Measurements from ENCODE around the gene PAM16. TPM values are rescaled to one million over a fixed set of nuclear protein-coding genes. Genes with fewer than 3 reads are reported as not detected.

The PAM16 gene
- total RNA-seq, 1 donor: 17.4 TPM

- Histone ChIP-seq H3K27me3 (ENCODE audit: insufficient read depth, low read length) (no peaks in the 10 kb centered on the region), H4K20me1 (ENCODE audit: insufficient read depth, low read length) (peaks cover 6% of the 10 kb centered on the region), H2AFZ (ENCODE audit: low read length) (no peak overlapping the region), H3K79me2 (ENCODE audit: insufficient read depth, low read length) (peaks cover 26% of the 10 kb centered on the region), H3K4me2 (ENCODE audit: insufficient read depth, low read length) (no peak overlapping the region), H3K27ac (ENCODE audit: low read depth, low read length) (no peak overlapping the region), H3K4me1 (ENCODE audit: insufficient read depth, low read length) (peaks cover 17% of the 10 kb centered on the region), H3K4me3 (ENCODE audit: insufficient read depth, low read length) (no peak overlapping the region), H3K9me3 (ENCODE audit: low read depth, low read length) (no peaks in the 10 kb centered on the region), H3K36me3 (ENCODE audit: insufficient read depth, low read length) (no peaks in the 10 kb centered on the region)
- DNase-seq (ENCODE audit: insufficient read length, low spot score, missing footprints): no peak
- TF ChIP-seq, protein P1, sequence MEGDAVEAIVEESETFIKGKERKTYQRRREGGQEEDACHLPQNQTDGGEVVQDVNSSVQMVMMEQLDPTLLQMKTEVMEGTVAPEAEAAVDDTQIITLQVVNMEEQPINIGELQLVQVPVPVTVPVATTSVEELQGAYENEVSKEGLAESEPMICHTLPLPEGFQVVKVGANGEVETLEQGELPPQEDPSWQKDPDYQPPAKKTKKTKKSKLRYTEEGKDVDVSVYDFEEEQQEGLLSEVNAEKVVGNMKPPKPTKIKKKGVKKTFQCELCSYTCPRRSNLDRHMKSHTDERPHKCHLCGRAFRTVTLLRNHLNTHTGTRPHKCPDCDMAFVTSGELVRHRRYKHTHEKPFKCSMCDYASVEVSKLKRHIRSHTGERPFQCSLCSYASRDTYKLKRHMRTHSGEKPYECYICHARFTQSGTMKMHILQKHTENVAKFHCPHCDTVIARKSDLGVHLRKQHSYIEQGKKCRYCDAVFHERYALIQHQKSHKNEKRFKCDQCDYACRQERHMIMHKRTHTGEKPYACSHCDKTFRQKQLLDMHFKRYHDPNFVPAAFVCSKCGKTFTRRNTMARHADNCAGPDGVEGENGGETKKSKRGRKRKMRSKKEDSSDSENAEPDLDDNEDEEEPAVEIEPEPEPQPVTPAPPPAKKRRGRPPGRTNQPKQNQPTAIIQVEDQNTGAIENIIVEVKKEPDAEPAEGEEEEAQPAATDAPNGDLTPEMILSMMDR (IDR thresholded peaks at IDR 0.05; ENCODE audit: extremely low read depth, low read depth, low read length): no peak
These were observed 1.7 kb upstream of the PAM16 start for GRCh38 chr16:4352843-4353242.

DNA sequence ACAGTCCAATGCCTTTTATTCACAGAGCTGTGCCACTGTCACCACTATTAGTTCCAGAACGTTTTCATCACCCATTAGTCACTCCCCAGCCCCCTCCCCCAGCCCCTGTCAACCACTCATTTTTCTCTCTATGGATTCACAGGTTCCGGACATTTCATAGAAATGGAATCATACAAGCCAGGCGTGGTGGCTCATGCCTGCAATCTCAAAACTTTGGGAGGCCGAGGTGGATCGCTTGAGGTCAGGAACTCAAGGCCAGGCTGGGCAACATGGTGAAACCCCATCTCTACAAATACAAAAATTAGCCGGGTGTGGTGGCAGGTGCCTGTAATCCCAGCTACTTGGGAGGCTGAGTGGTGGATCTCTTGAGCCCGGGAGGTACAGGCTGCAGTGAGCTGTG, 759 bp upstream of the PAM16 start:
- no peak overlapping the region for H2AFZ ChIP-seq (ENCODE audit: low read length)
- H3K27me3 ChIP-seq (ENCODE audit: insufficient read depth, low read length): no peaks in the 10 kb centered on the region
- no peaks in the 10 kb centered on the region for H3K36me3 ChIP-seq (ENCODE audit: insufficient read depth, low read length)
- peak overlapping the region; percentile 85 for H3K4me2 ChIP-seq (ENCODE audit: insufficient read depth, low read length)
- peaks cover 21% of the 10 kb centered on the region for H3K4me1 ChIP-seq (ENCODE audit: insufficient read depth, low read length)
- no peaks in the 10 kb centered on the region for H3K9me3 ChIP-seq (ENCODE audit: low read depth, low read length)
- TF ChIP-seq, protein P1 (IDR thresholded peaks at IDR 0.05; ENCODE audit: extremely low read depth, low read depth, low read length): no peak
- peak overlapping the region; percentile 63 for H3K27ac ChIP-seq (ENCODE audit: low read depth, low read length)
- peaks cover 12% of the 10 kb centered on the region for H4K20me1 ChIP-seq (ENCODE audit: insufficient read depth, low read length)
- DNase-seq (ENCODE audit: insufficient read length, low spot score, missing footprints): no peak
- peak overlapping the region; percentile 86 for H3K4me3 ChIP-seq (ENCODE audit: insufficient read depth, low read length)
- peaks cover 34% of the 10 kb centered on the region for H3K79me2 ChIP-seq (ENCODE audit: insufficient read depth, low read length)

GRCh38 chr16:4350365-4350786, 745 bp downstream of the PAM16 start:
- Histone ChIP-seq H4K20me1 (ENCODE audit: insufficient read depth, low read length) (peaks cover 22% of the 10 kb centered on the region), H3K4me2 (ENCODE audit: insufficient read depth, low read length) (peak overlapping the region; percentile 85), H3K79me2 (ENCODE audit: insufficient read depth, low read length) (peaks cover 45% of the 10 kb centered on the region), H3K9me3 (ENCODE audit: low read depth, low read length) (no peaks in the 10 kb centered on the region), H2AFZ (ENCODE audit: low read length) (peak overlapping the region; percentile 80), H3K36me3 (ENCODE audit: insufficient read depth, low read length) (no peaks in the 10 kb centered on the region), H3K27ac (ENCODE audit: low read depth, low read length) (peak overlapping the region; percentile 70), H3K4me1 (ENCODE audit: insufficient read depth, low read length) (peaks cover 21% of the 10 kb centered on the region), H3K27me3 (ENCODE audit: insufficient read depth, low read length) (no peaks in the 10 kb centered on the region), H3K4me3 (ENCODE audit: insufficient read depth, low read length) (peak overlapping the region; percentile 86)
- TF ChIP-seq, protein P1 (IDR thresholded peaks at IDR 0.05; ENCODE audit: extremely low read depth, low read depth, low read length): no peak
- no peak for DNase-seq (ENCODE audit: insufficient read length, low spot score, missing footprints)

DNA sequence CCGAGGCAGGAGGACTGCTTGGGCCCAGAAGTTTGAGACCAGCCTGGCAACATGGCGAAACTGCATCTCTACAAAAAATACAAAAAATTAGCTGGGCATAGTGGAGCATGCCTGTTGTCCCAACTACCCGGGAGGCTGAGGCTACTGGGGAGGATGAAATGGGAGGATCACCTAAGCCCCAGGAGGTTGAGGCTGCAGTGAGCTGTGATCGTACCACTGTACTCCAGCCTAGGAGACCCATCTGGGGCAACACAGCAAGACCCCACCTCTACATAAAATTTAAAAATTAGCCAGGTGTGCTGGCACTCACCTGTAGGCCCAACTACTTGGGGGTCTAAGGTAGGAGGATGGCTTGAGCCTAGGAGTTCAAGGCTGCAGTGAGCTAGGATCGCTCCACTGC, 1.8 kb downstream of the PAM16 start:
- Histone ChIP-seq H3K36me3 (ENCODE audit: insufficient read depth, low read length) (no peaks in the 10 kb centered on the region), H3K9me3 (ENCODE audit: low read depth, low read length) (no peaks in the 10 kb centered on the region), H3K4me1 (ENCODE audit: insufficient read depth, low read length) (peaks cover 21% of the 10 kb centered on the region), H3K27me3 (ENCODE audit: insufficient read depth, low read length) (no peaks in the 10 kb centered on the region), H3K4me3 (ENCODE audit: insufficient read depth, low read length) (no peak overlapping the region), H2AFZ (ENCODE audit: low read length) (no peak overlapping the region), H3K27ac (ENCODE audit: low read depth, low read length) (no peak overlapping the region), H3K4me2 (ENCODE audit: insufficient read depth, low read length) (no peak overlapping the region), H4K20me1 (ENCODE audit: insufficient read depth, low read length) (peaks cover 26% of the 10 kb centered on the region), H3K79me2 (ENCODE audit: insufficient read depth, low read length) (peaks cover 51% of the 10 kb centered on the region)
- no peak for DNase-seq (ENCODE audit: insufficient read length, low spot score, missing footprints)
- TF ChIP-seq, protein P1 (IDR thresholded peaks at IDR 0.05; ENCODE audit: extremely low read depth, low read depth, low read length): no peak

Measured in osteoblast (primary cell).